Esophagus muscularis mucosa (tissue), 4 donors: ENCODE data around the gene VAV1. TPM values are rescaled to one million over a fixed set of nuclear protein-coding genes. Genes with fewer than 3 reads are reported as not detected.

Experiments used
- DNase-seq: peaks from one replicate; pipeline ENCODE4 v3.0.0-alpha.2; 2017; ENCODE audit errors: extremely low spot score
- H3K27ac ChIP-seq, 4 donors: fragments of 200-600 bp; sonication (generic); replicated peaks in 1 of 4; 1 replicate in 3 of 4; 2 replicates in 1 of 4; pipeline ENCODE4 v1.5.1; 2016 to 2019; ENCODE audit warnings: mild to moderate bottlenecking in 1 of 4
- H3K27me3 ChIP-seq, 4 donors: fragments of 200-600 bp; sonication (generic); one replicate each; pipeline versions ENCODE4 v1.5.1 to v1.6.0; 2016 to 2019
- H3K36me3 ChIP-seq, 4 donors: fragments of 200-600 bp; sonication (generic); one replicate each; pipeline ENCODE4 v1.5.1; 2016 to 2019
- H3K4me1 ChIP-seq, 4 donors: fragments of 200-600 bp; sonication (generic); one replicate each; pipeline ENCODE4 v1.5.1; 2016 to 2019
- H3K4me3 ChIP-seq, 4 donors: fragments of 200-600 bp; sonication (generic); 1 replicate in 2 of 4; 2 replicates in 2 of 4; pipeline ENCODE4 v1.5.1; 2016 to 2019; ENCODE audit warnings: mild to moderate bottlenecking in 4 of 4, moderate library complexity in 1 of 4
- H3K9me3 ChIP-seq, 4 donors: fragments of 200-600 bp; sonication (generic); 1 replicate in 3 of 4; 2 replicates in 1 of 4; pipeline ENCODE4 v1.5.1; 2016 to 2019
- EP300 ChIP-seq: sonication (generic); formaldehyde crosslinking; IDR thresholded peaks from one replicate; pipeline ENCODE4 v1.6.1; 2017; ENCODE audit warnings: antibody characterized with exemption
- WGBS: methylation state at CpG from one replicate; pipeline ENCODE4 v1.1.5; 2018; 5-methylcytosine and 5-hydroxymethylcytosine counted together
- intact Hi-C: fragments of 100-400 bp; cut with DNase I; formaldehyde crosslinking; loops from one replicate; pipeline ENCODE4 v1.15.1; 2023
- total RNA-seq, 4 donors: library from RNA; depleted of rRNA; stranded (reverse); fragments of >200 nt; gene quantifications; one replicate each; pipeline versions ENCODE4 v1.1.0 to v1.2.1, GENCODE V29; 2016

Gene VAV1
- total RNA-seq, 4 donors from 2014 or later: 2.9 to 8.0 (median 4.1) TPM

GRCh38 chr19:6906559-6907060 is 134.1 kb downstream of the VAV1 start:
- WGBS: 26% methylated on average over 3 of the region's 3 CpGs
- Histone ChIP-seq H3K4me3 (no peak overlapping the region), H3K9me3 (peaks cover 0 to 32% (median 29%) of the 10 kb centered on the region in 4 donors), H3K27ac (no peak overlapping the region), H3K4me1 (no peaks in the 10 kb centered on the region), H3K27me3 (peaks cover 0 to 19% (median 0%) of the 10 kb centered on the region in 4 donors), H3K36me3 (no peaks in the 10 kb centered on the region)
- no peak for TF ChIP-seq EP300
- no peak for DNase-seq
- intact Hi-C loops: no loop called here

Other genes with a start within 250 kb of the VAV1 start
- gene TNFSF9, start 241.7 kb upstream of the VAV1 start, total RNA-seq: 1 to 10 TPM in 1 of 4 donors, under 1 TPM in 2, not detected in 1; 0.29 to 2.7 (median 0.45) TPM
- gene CD70, start 181.6 kb upstream of the VAV1 start, total RNA-seq: under 1 TPM in 2 of 4 donors, not detected in 2; 0.52 to 0.84 TPM
- gene TNFSF14, start 102.5 kb upstream of the VAV1 start, total RNA-seq: 1 to 10 TPM in 1 of 4 donors, under 1 TPM in 3; 0.42 to 3.0 (median 0.70) TPM
- gene C3, start 52.1 kb upstream of the VAV1 start, total RNA-seq: 1,000 to 10,000 TPM in 1 of 4 donors, 100 to 1,000 TPM in 3; 393 to 1,020 (median 677) TPM
- gene GPR108, start 35.1 kb upstream of the VAV1 start, total RNA-seq: 10 to 100 TPM; 38.2 to 61.7 (median 48.2) TPM
- gene TRIP10, start 33.0 kb upstream of the VAV1 start, total RNA-seq: 100 to 1,000 TPM in 3 of 4 donors, 10 to 100 TPM in 1; 85.8 to 148 (median 118) TPM
- under 1 TPM in 2 of 4 donors, not detected in 2; 0.33 to 0.34 TPM for gene SH2D3A, start 5.3 kb upstream of the VAV1 start, total RNA-seq
- under 1 TPM in 2 of 4 donors, not detected in 2; 0.17 to 0.33 TPM for gene ADGRE1, start 114.9 kb downstream of the VAV1 start, total RNA-seq
- gene MBD3L2B, start 248.7 kb downstream of the VAV1 start, total RNA-seq: not detected